Panc1 (cell line): ENCODE results near the gene PADI2. TPM values are rescaled to one million over a fixed set of nuclear protein-coding genes. Genes with fewer than 3 reads are reported as not detected.

Experiments used
- ATAC-seq: fragments of 200-7000 bp; cut with Tn5 transposase; 2 replicates; pipeline ENCODE4 v1.9.1; 2020; ENCODE audit warnings: mild to moderate bottlenecking, moderate library complexity
- BruUV-seq: library from RNA; stranded (reverse); fragments of 400-500 nt; replicated peaks from 2 replicates; lab custom pipeline; 2021; lab: Mats Ljungman, UMichigan
- CTCF ChIA-PET: fragments of 300-600 bp; sonication (Branson Sonifier 250); formaldehyde crosslinking; loops from one replicate; lab custom pipeline; 2022; ENCODE audit warnings: antibody characterized with exemption; lab: Charles Lee
- POLR2A ChIA-PET: fragments of 300-600 bp; sonication (Branson Sonifier 250); formaldehyde crosslinking; loops from one replicate; lab custom pipeline; 2022; ENCODE audit warnings: antibody characterized with exemption; lab: Charles Lee
- DNase-seq: peaks from one replicate; pipeline ENCODE4 v3.0.0-alpha.2; 2010; ENCODE audit warnings: low read depth, low spot score
- H3K27ac ChIP-seq: 2 replicates; pipeline ENCODE4 v1.5.1; 2011; ENCODE audit warnings: mild to moderate bottlenecking, low read length, inconsistent platforms
- H3K27me3 ChIP-seq: fragments of 200-500 bp; sonication (Bioruptor generic); 2 replicates; pipeline ENCODE4 v1.6.0; 2014; ENCODE audit warnings: low read length, inconsistent platforms; ENCODE audit not compliant: control insufficient read depth, insufficient read depth
- H3K36me3 ChIP-seq: fragments of 200-500 bp; sonication (Bioruptor generic); 2 replicates; pipeline ENCODE4 v1.5.1; 2014; ENCODE audit warnings: inconsistent platforms, mild to moderate bottlenecking, low read length, moderate library complexity; ENCODE audit not compliant: control insufficient read depth, insufficient read depth
- H3K4me1 ChIP-seq: 2 replicates; pipeline ENCODE4 v1.5.1; 2011; ENCODE audit warnings: inconsistent platforms, mild to moderate bottlenecking, low read length, moderate library complexity; ENCODE audit not compliant: control insufficient read depth, insufficient read depth
- H3K4me3 ChIP-seq, 2 experiments: 2 replicates each; pipeline ENCODE4 v1.5.1; 2011 to 2012; ENCODE audit warnings: low read depth in 2 of 2, low read length in 2 of 2, mild to moderate bottlenecking in 2 of 2, inconsistent platforms in 1 of 2, moderate library complexity in 1 of 2
- H3K9me3 ChIP-seq: fragments of 200-500 bp; sonication (Bioruptor generic); 2 replicates; pipeline ENCODE4 v1.5.1; 2014; ENCODE audit warnings: low read depth, mild to moderate bottlenecking, inconsistent platforms, low read length, moderate library complexity; ENCODE audit not compliant: control insufficient read depth, insufficient read depth
- POLR2AphosphoS5 ChIP-seq: IDR thresholded peaks from 2 replicates; pipeline ENCODE4 v1.6.1; 2012; ENCODE audit warnings: mild to moderate bottlenecking, low read depth, low read length, moderate library complexity
- SIN3A ChIP-seq: IDR thresholded peaks from 2 replicates; pipeline ENCODE4 v1.6.1; 2012; ENCODE audit warnings: low read depth, mild to moderate bottlenecking, low read length, moderate library complexity, borderline replicate concordance; ENCODE audit not compliant: insufficient read depth
- TCF7L2 ChIP-seq: IDR thresholded peaks from 2 replicates; pipeline ENCODE4 v1.6.1; 2011; ENCODE audit warnings: mild to moderate bottlenecking, low read depth, low read length, inconsistent platforms
- in situ Hi-C: cut with HindIII; loops from 2 replicates; pipeline ENCODE4 v1.10.0; 2016; ENCODE audit warnings: low sequenced_read_pairs, low pct_unique_long_range_greater_than_20kb
- intact Hi-C: fragments of 100-400 bp; cut with micrococcal nuclease; formaldehyde crosslinking; loops from one replicate; pipeline ENCODE4 v1.10.0; 2022; ENCODE audit not compliant: unreplicated experiment
- total RNA-seq: library from RNA; stranded (reverse); gene quantifications from one replicate; pipeline ENCODE4 v1.2.1, GENCODE V29; 2021; ENCODE audit not compliant: unreplicated experiment
- TF ChIP-seq, protein P1 (sequence below), 2 experiments: IDR thresholded peaks; 2 replicates each; pipeline ENCODE4 v1.6.1; 2011 to 2012; ENCODE audit warnings: low read depth in 2 of 2, control low read depth in 1 of 2, low read length in 1 of 2, mild to moderate bottlenecking in 1 of 2, moderate library complexity in 1 of 2; ENCODE audit not compliant: insufficient read depth in 1 of 2
- TF ChIP-seq, protein P2 (sequence below): fragments of 450-650 bp; IDR thresholded peaks from 2 replicates; pipeline ENCODE4 v1.5.1; 2017; ENCODE audit warnings: mild to moderate bottlenecking

PADI2 gene
- total RNA-seq, 1 experiment from 2014 or later = 507 TPM

DNA sequence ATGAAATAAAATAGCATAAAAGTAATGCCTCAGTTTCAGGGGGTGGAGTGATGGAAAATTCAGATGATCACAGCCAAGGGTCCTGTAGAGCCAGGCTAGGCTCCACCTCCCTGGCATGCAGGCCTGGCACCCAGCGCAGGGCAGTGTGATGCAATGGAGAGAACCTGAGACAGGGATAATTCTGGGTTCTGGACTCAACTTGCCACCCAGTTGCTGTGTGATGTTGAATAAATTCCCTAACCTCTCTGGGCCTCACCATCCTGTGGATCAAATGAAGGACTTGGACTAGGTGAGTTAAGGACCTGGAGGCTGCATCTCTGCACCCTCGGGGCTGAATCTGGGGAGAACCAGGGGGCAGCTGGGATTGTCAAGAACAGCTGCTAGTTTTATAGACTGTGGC lies 17.0 kb downstream of the PADI2 start:
- ATAC-seq (no peak), DNase-seq (no peak)
- intact Hi-C loops (loop anchor here (2.0 kb wide), 1 partner anchor 25 kb away; no protein-coding TSS in a partner anchor), in situ Hi-C loops (no loop called here)
- no peaks in the 10 kb centered on the region for H3K9me3 ChIP-seq
- ChIA-PET POLR2A (no interaction called here), CTCF (no interaction called here)
- peaks cover 20% of the 10 kb centered on the region for H3K4me1 ChIP-seq
- no peak overlapping the region for H3K4me3 ChIP-seq
- BruUV-seq = no TSS peak
- no peak overlapping the region for H3K27ac ChIP-seq
- no peaks in the 10 kb centered on the region; the same call in 1 of the 2 replicates for H3K36me3 ChIP-seq
- TF ChIP-seq TCF7L2 = no peak
- TF ChIP-seq, protein P1, sequence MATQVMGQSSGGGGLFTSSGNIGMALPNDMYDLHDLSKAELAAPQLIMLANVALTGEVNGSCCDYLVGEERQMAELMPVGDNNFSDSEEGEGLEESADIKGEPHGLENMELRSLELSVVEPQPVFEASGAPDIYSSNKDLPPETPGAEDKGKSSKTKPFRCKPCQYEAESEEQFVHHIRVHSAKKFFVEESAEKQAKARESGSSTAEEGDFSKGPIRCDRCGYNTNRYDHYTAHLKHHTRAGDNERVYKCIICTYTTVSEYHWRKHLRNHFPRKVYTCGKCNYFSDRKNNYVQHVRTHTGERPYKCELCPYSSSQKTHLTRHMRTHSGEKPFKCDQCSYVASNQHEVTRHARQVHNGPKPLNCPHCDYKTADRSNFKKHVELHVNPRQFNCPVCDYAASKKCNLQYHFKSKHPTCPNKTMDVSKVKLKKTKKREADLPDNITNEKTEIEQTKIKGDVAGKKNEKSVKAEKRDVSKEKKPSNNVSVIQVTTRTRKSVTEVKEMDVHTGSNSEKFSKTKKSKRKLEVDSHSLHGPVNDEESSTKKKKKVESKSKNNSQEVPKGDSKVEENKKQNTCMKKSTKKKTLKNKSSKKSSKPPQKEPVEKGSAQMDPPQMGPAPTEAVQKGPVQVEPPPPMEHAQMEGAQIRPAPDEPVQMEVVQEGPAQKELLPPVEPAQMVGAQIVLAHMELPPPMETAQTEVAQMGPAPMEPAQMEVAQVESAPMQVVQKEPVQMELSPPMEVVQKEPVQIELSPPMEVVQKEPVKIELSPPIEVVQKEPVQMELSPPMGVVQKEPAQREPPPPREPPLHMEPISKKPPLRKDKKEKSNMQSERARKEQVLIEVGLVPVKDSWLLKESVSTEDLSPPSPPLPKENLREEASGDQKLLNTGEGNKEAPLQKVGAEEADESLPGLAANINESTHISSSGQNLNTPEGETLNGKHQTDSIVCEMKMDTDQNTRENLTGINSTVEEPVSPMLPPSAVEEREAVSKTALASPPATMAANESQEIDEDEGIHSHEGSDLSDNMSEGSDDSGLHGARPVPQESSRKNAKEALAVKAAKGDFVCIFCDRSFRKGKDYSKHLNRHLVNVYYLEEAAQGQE (IDR thresholded peaks at IDR 0.05; ENCODE audit: insufficient read depth in 1 of 2, low read depth in 2 of 2, low read length in 1 of 2) = no peak
- TF ChIP-seq SIN3A = no peak
- no peak for TF ChIP-seq POLR2AphosphoS5
- TF ChIP-seq, protein P2, sequence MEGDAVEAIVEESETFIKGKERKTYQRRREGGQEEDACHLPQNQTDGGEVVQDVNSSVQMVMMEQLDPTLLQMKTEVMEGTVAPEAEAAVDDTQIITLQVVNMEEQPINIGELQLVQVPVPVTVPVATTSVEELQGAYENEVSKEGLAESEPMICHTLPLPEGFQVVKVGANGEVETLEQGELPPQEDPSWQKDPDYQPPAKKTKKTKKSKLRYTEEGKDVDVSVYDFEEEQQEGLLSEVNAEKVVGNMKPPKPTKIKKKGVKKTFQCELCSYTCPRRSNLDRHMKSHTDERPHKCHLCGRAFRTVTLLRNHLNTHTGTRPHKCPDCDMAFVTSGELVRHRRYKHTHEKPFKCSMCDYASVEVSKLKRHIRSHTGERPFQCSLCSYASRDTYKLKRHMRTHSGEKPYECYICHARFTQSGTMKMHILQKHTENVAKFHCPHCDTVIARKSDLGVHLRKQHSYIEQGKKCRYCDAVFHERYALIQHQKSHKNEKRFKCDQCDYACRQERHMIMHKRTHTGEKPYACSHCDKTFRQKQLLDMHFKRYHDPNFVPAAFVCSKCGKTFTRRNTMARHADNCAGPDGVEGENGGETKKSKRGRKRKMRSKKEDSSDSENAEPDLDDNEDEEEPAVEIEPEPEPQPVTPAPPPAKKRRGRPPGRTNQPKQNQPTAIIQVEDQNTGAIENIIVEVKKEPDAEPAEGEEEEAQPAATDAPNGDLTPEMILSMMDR = no peak
- H3K27me3 ChIP-seq = no peaks in the 10 kb centered on the region

DNA sequence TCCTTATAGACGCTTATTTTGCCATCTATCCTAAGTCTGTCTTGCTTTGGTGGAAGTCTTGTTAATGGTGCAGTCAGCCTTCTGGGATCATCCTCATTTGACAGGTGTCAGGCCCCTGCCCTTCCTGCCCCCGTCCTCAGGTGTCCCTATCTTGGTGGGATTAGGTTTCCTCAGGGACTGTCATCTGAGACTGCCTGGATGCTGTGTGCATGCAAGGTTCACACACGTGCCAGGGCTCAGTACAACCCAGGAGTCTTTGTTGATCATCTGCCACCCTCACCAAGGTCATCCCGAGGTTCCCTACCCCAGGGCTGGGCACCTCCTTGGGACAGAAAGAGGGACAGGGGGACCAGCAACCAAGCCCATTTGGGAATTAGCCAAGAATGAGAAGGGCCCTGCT lies 18.0 kb downstream of the PADI2 start:
- Histone ChIP-seq H3K4me3 (no peak overlapping the region), H3K27me3 (no peaks in the 10 kb centered on the region), H3K27ac (no peak overlapping the region), H3K9me3 (no peaks in the 10 kb centered on the region), H3K4me1 (peaks cover 20% of the 10 kb centered on the region), H3K36me3 (no peaks in the 10 kb centered on the region; the same call in 1 of the 2 replicates)
- CTCF ChIA-PET = no interaction called here
- TF ChIP-seq TCF7L2 = no peak
- peak; percentile 52; the same call in 1 of the 2 replicates for TF ChIP-seq POLR2AphosphoS5
- BruUV-seq = no TSS peak
- in situ Hi-C loops (no loop called here), intact Hi-C loops (no loop called here)
- POLR2A ChIA-PET = no interaction called here
- ATAC-seq (no peak), DNase-seq (no peak)

DNA sequence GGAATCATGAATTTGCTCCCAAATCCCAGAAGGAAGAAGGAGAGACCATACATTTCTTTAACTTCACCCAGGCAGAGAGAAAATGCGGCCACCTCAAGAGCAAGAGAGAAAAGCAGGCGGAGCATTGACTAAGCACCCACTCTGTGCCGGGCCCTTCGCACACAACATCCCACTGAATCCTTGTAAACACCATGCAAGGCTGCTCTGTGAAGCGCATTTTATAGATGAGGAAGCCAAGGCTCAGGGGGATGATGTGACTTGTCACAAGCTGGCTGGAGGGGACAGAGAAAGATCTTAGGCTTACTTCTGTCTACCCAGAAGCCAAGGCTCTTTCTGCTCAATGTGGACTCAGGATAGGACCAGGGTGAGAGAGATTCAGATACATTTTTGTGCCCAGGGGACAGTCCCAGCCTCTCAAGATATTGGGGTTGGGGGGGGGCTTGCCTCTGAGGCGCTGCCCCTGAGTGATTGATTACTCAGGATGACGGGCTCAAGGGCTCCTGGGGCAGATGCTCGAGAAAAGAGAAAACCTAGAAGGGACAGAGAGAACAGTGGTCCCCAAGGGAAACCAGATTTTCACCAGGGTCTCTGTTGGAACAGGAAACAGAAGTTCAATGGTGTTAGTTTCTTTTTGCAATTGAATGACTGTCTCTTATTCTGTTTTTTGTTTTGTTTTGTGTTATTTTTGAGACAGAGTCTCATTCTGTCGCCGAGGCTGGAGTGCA lies 19.5 kb downstream of the PADI2 start:
- no peak overlapping the region for H3K27ac ChIP-seq
- CTCF ChIA-PET = no interaction called here
- POLR2A ChIA-PET = no interaction called here
- no peak for DNase-seq
- peaks cover 22% of the 10 kb centered on the region for H3K4me1 ChIP-seq
- BruUV-seq = no TSS peak
- no peak overlapping the region for H3K4me3 ChIP-seq
- no peak for TF ChIP-seq POLR2AphosphoS5
- TF ChIP-seq, protein P2 = no peak
- TF ChIP-seq SIN3A = no peak
- TF ChIP-seq, protein P1 (IDR thresholded peaks at IDR 0.05; ENCODE audit: insufficient read depth in 1 of 2, low read depth in 2 of 2, low read length in 1 of 2) = no peak
- no peak for TF ChIP-seq TCF7L2
- intact Hi-C loops = no loop called here
- in situ Hi-C loops = no loop called here
- H3K9me3 ChIP-seq = no peaks in the 10 kb centered on the region
- no peaks in the 10 kb centered on the region for H3K27me3 ChIP-seq
- ATAC-seq = no peak
- no peaks in the 10 kb centered on the region; the same call in 1 of the 2 replicates for H3K36me3 ChIP-seq
